DND-41 (cell line): ENCODE data around the gene CD86.

Experiments
- ATAC-seq: fragments of 200-7000 bp; cut with Tn5 transposase; 3 replicates; pipeline ENCODE4 v1.9.1; 2021; ENCODE audit warnings: low read depth; ENCODE audit not compliant: insufficient read depth
- DNase-seq: peaks from one replicate; pipeline ENCODE4 v3.0.0-alpha.2; 2020
- H2AFZ ChIP-seq: 2 replicates; pipeline ENCODE4 v1.6.0; 2012; ENCODE audit warnings: low read depth, low read length
- H3K27ac ChIP-seq: 2 replicates; pipeline ENCODE4 v1.5.1; 2012; ENCODE audit warnings: low read length, inconsistent platforms
- H3K27me3 ChIP-seq: fragments of 200-600 bp; sonication (generic); 2 replicates; pipeline ENCODE4 v1.6.0; 2012; ENCODE audit warnings: low read length, mild to moderate bottlenecking, inconsistent platforms; ENCODE audit not compliant: insufficient read depth, poor library complexity
- H3K36me3 ChIP-seq: 2 replicates; pipeline ENCODE4 v1.5.1; 2012; ENCODE audit warnings: low read length, inconsistent platforms; ENCODE audit not compliant: insufficient read depth
- H3K4me1 ChIP-seq: 2 replicates; pipeline ENCODE4 v1.5.1; 2012; ENCODE audit warnings: mild to moderate bottlenecking, low read length; ENCODE audit not compliant: insufficient read depth
- H3K4me2 ChIP-seq: 2 replicates; pipeline ENCODE4 v1.6.0; 2012; ENCODE audit warnings: mild to moderate bottlenecking, moderate library complexity, low read length, inconsistent platforms; ENCODE audit not compliant: insufficient read depth
- H3K4me3 ChIP-seq, 2 experiments: fragments of 200-600 bp in 1 of 2; shearing (Covaris generic) in 1 of 2; 2 replicates each; pipeline ENCODE4 v1.5.1; 2012 to 2016; ENCODE audit warnings: inconsistent platforms in 2 of 2, low read length in 2 of 2, mild to moderate bottlenecking in 2 of 2, low read depth in 1 of 2, moderate library complexity in 1 of 2
- H3K79me2 ChIP-seq: 2 replicates; pipeline ENCODE4 v1.6.0; 2012; ENCODE audit warnings: low read length, inconsistent platforms; ENCODE audit not compliant: insufficient read depth
- H3K9ac ChIP-seq: 2 replicates; pipeline ENCODE4 v1.6.0; 2012; ENCODE audit warnings: low read depth, mild to moderate bottlenecking, inconsistent platforms, low read length, moderate library complexity
- H3K9me3 ChIP-seq: 2 replicates; pipeline ENCODE4 v1.5.1; 2012; ENCODE audit warnings: low read length, moderate library complexity, mild to moderate bottlenecking, inconsistent platforms; ENCODE audit not compliant: insufficient read depth, severe bottlenecking
- H4K20me1 ChIP-seq: 2 replicates; pipeline ENCODE4 v1.6.0; 2012; ENCODE audit warnings: low read length; ENCODE audit not compliant: insufficient read depth
- CTCF ChIP-seq: IDR thresholded peaks from 2 replicates; pipeline ENCODE4 v1.5.1; 2012; ENCODE audit warnings: borderline replicate concordance, low read length, moderate library complexity, mild to moderate bottlenecking; ENCODE audit not compliant: poor library complexity, severe bottlenecking; ENCODE audit errors: extremely low read depth
- EZH2 ChIP-seq: IDR thresholded peaks from 3 replicates; pipeline ENCODE4 v1.6.1; 2012; ENCODE audit warnings: borderline replicate concordance, low read depth, mild to moderate bottlenecking, moderate library complexity, low read length, inconsistent platforms; ENCODE audit not compliant: severe bottlenecking

CD86 gene

GRCh38 chr3:122063908-122064307 is 8.7 kb downstream of the CD86 start:
- TF ChIP-seq CTCF (no peak), EZH2 (no peak)
- no peaks in the 10 kb centered on the region for H3K9me3 ChIP-seq

GRCh38 chr3:122064326-122064725 is 9.2 kb downstream of the CD86 start:
- no peak overlapping the region for H3K4me2 ChIP-seq
- H3K36me3 ChIP-seq: no peaks in the 10 kb centered on the region
- H3K9ac ChIP-seq: no peak overlapping the region
- no peak for TF ChIP-seq CTCF
- no peak for TF ChIP-seq EZH2
- peaks cover 14% of the 10 kb centered on the region for H3K27me3 ChIP-seq
- H3K9me3 ChIP-seq: no peaks in the 10 kb centered on the region
- H4K20me1 ChIP-seq: no peaks in the 10 kb centered on the region
- no peaks in the 10 kb centered on the region for H3K4me1 ChIP-seq
- no peak overlapping the region for H3K27ac ChIP-seq
- no peaks in the 10 kb centered on the region for H3K79me2 ChIP-seq
- no peak overlapping the region for H2AFZ ChIP-seq
- H3K4me3 ChIP-seq: no peak overlapping the region
- ATAC-seq: no peak
- no peak for DNase-seq

More at GRCh38 chr3:122063908-122064307, 8.7 kb downstream of the CD86 start:
- Histone ChIP-seq H3K9ac (no peak overlapping the region), H4K20me1 (no peaks in the 10 kb centered on the region), H3K27ac (no peak overlapping the region), H3K4me2 (no peak overlapping the region), H2AFZ (no peak overlapping the region), H3K79me2 (no peaks in the 10 kb centered on the region), H3K4me3 (no peak overlapping the region), H3K36me3 (no peaks in the 10 kb centered on the region), H3K4me1 (no peaks in the 10 kb centered on the region), H3K27me3 (peaks cover 14% of the 10 kb centered on the region)
- ATAC-seq (no peak), DNase-seq (no peak)

DNA sequence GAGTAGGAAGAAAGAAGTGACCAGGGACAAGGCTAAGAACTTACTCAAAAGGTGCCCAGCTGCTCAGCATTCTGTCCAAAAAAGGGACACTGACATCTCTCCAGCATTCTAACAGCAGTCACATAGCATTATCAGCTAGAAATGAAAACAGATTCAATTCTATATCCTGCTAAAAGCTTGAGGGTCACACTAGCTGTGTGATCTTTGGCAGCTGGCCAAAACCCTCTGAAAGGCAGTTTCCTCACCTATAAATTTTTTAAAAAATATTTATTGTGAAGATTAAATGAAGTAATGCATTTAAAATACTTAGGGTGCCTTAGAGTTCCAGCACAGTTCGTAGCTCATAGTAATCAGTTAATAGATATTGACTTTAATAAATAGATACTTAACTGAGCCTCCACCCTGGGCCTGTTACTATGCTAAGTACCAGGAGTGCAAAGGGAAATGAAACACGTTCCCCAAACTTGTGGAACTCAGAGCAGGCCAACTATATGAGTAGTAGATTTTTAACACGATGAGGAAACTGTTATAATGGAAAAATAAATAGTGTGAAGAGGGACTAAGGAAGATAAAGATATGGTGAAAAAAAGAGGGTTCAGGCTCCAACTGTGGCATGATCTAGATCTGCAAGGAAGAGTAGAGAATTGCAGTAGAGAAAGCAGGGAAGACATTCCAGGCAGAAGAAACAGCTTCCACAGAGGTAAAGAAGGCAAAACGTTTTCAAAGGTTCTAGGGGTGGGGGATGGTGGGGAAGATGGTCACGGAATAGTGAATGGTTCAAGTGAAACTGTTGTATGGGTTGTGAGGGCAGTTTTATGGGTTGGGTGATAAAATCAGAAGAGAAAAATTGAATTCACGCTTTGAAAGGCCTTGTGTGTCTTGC is 11.4 kb downstream of the CD86 start:
- no peak for TF ChIP-seq CTCF
- no peak for TF ChIP-seq EZH2
- ATAC-seq (no peak), DNase-seq (no peak)
- H2AFZ ChIP-seq: no peak overlapping the region
- H3K4me1 ChIP-seq: no peaks in the 10 kb centered on the region
- peaks cover 17% of the 10 kb centered on the region for H3K27me3 ChIP-seq
- no peaks in the 10 kb centered on the region for H3K36me3 ChIP-seq
- H3K27ac ChIP-seq: no peak overlapping the region
- no peak overlapping the region for H3K9ac ChIP-seq
- H3K79me2 ChIP-seq: no peaks in the 10 kb centered on the region
- no peaks in the 10 kb centered on the region for H4K20me1 ChIP-seq
- H3K9me3 ChIP-seq: no peaks in the 10 kb centered on the region
- H3K4me2 ChIP-seq: no peak overlapping the region
- no peak overlapping the region for H3K4me3 ChIP-seq
